HG03571 (cell line): Measurements from ENCODE around the gene OR2D2.
A peak's percentile ranks its signal among the peaks of the same experiment; 100 is the strongest.
"Not testable (repeated sequence)": the region's sequence is repeated elsewhere in the genome, so short reads cannot be mapped to it uniquely, and the experiment has no call there.

Source experiments
- ATAC-seq: cut with Tn5 transposase; IDR thresholded peaks from one replicate; pipeline ENCODE4 v1.9.1; 2021; ENCODE audit not compliant: unreplicated experiment

OR2D2 gene, protein sequence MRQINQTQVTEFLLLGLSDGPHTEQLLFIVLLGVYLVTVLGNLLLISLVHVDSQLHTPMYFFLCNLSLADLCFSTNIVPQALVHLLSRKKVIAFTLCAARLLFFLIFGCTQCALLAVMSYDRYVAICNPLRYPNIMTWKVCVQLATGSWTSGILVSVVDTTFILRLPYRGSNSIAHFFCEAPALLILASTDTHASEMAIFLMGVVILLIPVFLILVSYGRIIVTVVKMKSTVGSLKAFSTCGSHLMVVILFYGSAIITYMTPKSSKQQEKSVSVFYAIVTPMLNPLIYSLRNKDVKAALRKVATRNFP

DNA sequence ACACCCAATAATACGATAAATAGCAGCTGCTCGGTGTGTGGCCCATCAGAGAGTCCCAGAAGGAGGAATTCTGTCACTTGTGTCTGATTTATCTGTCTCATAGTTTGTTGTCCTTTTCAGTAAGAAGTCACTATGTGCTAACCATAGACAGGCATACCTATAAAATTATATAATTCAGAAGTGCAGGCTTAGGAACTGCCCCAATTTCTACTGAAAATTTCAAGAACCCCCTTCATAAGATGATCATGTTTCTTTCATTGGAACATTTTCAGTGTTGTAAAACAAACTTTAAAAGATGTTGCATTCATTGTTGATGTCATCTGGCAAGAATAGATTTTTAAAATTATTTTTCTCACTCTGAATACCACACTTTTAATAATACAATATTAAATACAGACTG, at the start of gene OR2D2:
Gene OR2D2, minus strand, starts transcription at position 101 of the 400 bp plus-strand sequence. Its CDS starts 0 bp downstream, at position 101.
- no peak for ATAC-seq

DNA sequence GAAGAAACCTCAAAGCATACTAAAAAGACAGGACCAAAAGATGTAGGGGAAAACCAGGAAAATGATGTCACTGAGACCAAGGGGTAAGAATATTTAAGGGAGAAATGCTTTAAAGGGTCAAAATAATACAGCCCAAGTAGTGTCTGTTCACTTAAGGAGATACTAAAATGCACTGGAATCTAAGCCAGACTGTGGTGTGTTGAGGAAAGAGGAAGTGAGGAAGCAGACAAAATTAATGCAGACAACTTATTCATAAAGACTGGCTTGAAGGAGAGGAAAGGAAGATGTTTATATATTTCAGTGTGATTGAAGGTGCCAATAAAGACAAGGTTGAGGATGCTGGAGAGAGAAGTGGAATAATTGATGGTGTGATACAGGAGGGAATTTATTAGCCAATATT, 49.7 kb upstream of the OR2D2 start:
- no peak for ATAC-seq

DNA sequence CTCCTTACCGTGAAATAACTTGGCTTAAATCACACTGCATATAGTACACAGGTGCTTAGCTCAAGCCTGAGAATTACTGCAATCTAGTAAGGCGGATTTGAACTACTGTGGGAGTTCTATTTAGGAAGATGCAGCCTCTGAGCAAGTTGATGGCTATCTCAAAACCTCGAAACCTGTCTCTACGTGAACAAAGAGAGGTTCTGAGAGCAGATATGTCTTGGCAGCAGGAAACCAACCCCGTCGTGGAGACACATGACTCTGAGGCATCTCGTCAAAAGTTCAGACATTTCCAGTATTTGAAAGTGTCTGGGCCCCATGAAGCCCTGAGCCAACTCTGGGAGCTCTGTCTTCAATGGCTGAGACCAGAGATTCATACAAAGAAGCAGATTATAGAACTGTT, 39.8 kb upstream of the OR2D2 start:
- no peak for ATAC-seq

DNA sequence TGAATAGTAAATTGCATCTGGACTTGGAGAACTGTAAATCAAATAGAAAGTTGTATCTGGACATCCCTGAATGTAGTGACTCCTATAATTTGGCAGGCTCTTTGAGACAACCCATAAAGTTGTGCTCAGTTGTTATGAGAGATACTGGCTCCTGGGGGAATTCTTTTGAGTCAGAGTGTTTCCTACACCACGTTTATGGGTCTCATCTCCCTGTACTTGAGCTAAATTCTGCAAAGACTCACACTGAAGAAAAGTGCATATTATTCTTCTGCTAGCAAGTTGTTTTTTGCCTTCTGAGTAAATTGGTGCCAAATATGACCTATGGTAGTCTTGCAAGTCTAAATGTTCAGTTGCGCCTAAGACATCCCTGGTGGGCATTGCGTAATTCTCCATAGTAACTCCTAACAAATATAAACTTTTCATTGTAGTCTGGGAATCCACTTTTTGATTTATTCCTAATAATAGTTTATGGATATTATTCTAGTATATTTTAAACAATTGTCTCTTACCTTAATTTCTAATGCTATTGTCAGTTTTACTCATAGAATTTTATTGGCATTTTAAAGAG, 38.9 kb upstream of the OR2D2 start:
- no peak for ATAC-seq

DNA sequence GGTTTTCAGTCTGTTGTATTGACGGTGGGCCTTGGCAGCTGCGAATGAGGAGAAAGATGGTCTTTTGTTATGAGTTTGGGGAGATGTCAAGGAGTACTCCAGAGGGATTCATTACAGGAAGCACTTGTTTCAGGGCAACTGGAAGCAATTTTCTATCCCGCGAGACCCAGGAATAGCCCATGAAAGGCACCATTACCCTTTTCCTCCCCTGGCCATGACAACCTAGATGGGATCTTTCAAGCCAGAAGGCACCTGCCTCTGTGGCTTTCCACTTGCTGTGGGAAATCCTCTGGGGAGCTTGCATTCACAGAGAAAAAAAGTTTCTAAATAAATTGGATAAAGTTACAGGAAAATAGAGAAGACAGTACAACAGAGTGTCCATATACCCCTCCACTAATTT, 36.6 kb upstream of the OR2D2 start:
- ATAC-seq: no peak

DNA sequence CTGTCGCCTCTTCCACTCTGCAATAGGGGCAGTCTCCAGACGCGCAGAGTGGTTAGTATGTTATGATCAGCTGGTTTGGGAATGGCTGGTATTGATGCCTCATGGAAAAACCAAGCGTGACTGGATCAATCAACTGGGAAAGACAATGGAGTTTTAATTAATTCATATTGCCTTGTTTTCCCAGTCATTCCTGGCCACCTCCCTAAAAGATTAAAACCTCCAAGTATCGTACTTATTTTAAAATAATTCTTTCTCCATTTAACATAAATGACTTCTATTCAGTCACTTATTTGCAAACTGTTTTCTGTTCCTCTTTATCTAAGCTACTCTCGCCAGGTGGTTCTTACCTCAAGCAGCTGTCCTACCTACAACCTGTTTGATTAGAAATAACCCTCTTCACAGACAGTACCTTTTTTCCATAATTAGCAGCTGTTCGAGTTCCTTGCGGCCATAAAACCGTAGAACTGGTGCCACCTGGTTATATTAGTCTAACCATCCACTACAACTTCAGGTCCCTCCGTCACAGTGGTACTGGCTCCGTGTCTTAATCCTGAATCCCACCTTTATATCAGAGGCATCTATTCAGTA, 34.8 kb upstream of the OR2D2 start:
- peak; percentile 72 for ATAC-seq

DNA sequence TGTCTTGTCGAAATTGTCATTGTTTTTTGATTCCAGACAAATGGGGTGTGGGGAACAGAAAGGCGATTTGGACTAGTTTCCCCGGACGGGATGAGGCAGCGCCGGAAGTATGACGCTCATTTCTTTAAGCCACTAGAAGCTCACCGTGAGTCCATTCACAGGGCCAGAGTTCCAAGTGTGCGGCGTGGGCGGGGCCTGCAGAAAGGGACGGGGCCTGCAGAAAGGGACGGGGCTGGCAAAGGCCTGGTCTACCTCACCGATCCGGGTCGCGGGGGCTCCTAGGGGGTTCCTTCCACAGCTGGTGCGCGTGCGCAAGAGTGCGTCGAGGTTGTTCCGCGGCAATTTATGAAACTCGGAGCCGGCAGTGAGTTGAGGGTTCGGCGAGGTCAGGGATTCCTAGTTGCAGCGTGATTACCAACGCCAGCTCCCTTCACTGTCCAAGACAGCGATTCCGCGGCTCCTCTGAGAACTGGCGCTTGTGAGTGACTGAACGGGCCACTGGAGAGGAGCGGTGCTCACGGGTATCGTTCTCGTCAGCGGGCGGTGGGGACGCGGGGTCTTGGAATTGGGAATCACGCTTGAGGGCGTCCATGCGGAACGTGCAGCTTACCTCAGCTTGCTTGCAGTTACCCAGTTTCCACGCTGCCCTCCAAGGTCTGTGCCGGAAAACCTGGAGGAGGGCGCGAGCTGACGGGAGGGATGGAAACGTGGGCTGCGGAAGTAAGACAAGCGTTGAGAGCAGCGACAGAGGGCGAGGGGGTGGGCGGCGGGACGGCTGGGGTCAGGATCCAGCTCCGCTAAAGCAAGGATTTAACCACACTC, 34.1 kb upstream of the OR2D2 start, which contains the start of gene ZNF215:
Gene ZNF215, plus strand, starts transcription at position 219 of the 822 bp plus-strand sequence. CDS start 5,847 bp downstream, outside the sequence.
- ATAC-seq: peak; percentile 47

DNA sequence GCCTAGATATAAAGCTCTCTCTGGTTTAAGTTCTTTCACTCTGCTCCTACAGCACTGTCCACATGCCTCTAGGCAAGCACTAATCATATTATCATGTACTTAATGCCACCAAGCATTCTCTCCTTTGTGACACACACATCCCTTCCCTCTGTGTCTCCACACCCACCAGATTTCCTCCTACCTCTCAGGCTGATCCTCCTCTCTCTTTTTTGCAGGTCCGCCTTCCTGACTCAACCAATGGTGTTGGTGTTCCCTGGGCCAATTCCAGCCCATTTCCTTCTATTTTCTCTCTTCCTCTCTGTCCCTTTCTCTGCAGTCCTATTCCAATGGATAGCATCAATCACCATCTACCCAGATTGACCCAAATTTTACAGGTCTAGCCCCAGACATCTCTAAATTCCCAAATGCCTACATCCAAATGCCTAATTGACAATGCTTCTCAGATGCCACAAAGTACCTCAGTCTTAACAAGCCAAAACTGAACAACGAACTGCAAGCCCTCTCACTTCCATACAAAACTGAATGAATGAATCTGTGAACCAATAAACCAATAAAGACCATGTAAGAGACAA, 33.4 kb upstream of the OR2D2 start:
- no peak for ATAC-seq

DNA sequence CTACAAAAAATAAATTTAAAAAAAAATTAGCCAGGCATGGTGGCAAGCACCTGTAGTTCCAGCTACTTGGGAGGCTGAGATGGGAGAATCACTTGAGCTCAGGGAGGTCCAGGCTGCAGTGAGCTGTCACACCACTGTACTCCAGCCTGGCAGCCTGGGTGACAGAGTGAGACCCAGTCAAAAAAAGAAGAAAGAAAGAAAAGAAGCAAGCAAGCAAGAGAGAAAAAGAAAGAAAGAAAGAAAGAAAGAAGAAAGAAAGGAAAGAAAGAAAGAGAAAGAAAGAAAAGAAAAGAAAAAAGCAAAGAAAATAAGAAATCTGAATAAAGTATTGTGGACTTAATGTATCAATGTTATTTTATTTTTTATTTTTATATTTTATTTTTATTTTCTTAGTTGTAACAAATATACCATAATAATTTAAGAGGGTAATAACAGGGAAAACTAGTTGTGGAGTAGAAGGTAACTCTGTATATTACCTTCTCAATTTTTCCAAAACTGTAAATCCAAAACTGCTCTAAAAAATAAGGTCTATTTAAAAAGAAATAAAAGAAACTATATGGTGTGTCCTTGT, 32.8 kb upstream of the OR2D2 start:
- ATAC-seq: no peak

DNA sequence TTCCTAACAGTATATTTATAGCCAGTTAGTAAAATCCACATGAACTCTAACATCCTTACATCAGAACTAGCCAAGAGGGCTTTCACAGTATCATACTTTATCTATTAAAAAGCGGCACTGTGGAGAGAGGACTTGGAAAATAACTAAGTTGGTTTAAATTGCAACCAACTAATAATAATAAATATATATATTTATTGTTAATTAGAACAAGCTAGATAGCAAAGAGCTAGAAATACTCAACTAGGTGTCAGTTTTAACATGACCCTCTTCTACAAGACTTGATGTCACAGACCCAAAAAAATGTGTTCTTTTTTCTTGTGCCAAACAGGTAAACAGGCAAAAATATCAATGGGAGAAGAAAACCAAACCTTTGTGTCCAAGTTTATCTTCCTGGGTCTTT, 28.4 kb upstream of the OR2D2 start, which contains the start of gene OR2D3:
Gene OR2D3, plus strand, starts transcription at position 301 of the 400 bp plus-strand sequence. Its CDS starts 0 bp downstream, at position 301.
- no peak for ATAC-seq

DNA sequence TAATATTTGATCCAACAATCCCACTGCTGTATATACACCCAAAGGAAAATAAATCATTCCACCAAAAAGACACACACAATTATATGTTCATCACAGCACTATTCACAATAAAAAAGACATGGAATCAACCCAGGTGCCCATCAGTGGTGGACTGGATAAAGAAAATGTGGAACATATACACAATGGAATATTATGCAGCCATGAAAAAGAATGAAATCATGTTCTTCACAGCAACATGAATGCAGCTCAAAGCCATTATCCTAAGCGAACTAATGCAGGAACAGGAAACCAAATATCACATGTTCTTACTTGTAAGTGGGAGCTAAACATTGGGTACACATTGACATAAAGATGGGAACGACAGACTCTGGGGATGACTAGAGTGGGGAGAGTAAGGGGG, 27.4 kb upstream of the OR2D2 start:
- no peak for ATAC-seq

DNA sequence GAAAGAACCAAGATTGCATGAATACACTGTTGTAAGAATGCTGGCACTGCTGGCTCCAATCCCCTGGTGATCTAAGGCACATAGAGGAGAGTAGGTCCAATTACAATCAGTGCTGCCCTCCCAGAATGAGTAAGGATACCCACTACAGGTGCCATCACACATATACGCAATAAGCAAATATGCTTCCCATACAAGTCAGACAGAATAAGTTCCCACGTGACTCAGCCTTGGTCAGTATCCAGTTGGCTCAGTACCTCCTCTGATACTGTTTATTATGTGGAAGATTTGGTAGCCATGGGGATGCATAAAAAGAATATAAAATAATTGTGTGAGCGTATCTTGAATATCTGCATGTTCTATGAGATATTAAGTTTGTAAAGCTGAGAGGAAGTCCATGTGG, 19.6 kb upstream of the OR2D2 start:
- no peak for ATAC-seq

DNA sequence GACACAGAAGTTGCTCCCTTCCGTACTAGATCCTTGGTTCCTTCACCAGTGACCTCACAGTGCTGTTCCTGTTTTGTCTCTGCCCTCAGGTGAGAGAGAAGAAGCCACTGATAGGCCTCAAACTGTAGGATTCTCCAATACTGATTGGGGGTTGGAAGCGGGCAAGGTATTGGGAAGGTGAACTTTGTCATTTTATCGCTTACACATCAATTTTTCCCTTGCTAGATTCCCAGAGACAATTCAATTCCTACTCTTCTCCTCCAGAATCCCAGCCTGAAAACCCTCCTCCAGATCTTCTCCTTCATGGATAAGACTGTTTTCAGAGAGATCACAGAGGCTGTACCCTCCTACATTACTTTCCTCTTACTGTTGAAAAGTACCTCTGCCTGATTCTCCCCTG, 19.1 kb upstream of the OR2D2 start:
- no peak for ATAC-seq

DNA sequence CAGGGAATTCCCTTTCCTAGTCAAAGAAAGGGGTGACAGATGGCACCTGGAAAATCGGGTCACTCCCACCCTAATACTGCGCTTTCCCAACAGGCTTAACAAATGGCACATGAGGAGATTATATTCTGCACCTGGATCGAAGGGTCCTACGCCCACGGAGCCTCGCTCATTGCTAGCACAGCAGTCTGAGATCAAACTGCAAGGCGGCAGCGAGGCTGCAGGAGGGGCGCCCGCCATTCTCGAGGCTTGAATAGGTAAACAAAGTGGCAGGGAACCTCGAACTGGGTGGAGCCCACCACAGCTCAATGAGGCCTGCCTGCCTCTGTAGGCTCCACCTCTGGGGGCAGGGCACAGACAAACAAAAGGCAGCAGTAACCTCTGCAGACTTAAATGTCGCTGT, 12.5 kb upstream of the OR2D2 start:
- not testable (repeated sequence) for ATAC-seq

DNA sequence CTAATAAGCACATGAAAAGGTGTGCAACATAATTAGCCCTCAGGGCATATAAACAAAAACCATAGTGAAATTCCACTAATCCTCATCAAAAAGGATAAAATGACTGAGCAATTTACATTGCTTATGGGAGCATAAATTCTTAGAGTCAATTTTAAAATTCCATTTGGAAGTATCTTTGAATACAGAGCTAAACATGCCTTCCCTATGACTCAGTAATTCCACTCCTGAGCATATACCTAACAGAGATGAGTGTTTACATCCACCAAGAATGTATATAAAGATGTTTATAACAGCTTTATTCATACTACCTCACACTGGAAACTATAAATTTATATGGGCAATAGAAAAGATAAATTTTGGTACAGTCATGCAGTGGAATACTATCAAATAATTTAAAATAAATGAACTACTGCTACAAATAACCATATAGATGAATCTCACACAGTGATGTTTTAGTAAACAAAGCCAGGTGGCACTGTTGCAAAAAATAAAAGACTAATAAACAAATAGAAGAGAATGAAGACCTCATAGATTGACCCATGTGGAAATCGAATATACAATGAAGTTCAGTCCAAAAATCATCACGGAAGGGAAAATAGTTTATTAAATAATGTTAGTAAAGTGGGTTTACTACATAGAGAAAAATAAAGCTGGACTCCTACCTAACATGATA, 8.2 kb upstream of the OR2D2 start:
- no peak for ATAC-seq

DNA sequence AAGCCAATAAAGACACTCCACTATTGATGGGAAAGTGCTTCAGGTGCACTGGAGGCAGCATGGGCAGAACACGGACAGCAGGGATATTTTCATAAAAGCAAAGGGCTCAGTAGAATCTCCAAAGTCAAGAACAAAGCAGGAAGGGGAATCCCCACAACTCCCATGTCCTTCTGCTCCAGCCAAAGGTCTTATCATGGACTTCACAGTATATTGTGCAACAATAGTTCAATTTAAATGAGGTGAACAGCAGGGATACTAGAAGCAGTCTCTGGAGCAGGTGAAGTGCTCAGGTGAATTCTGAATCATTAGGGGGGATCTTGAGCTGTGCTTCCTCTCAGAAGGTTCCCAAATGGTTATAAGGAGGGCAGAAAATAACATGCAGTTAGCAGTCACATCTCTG, 6.6 kb upstream of the OR2D2 start:
- ATAC-seq: no peak

DNA sequence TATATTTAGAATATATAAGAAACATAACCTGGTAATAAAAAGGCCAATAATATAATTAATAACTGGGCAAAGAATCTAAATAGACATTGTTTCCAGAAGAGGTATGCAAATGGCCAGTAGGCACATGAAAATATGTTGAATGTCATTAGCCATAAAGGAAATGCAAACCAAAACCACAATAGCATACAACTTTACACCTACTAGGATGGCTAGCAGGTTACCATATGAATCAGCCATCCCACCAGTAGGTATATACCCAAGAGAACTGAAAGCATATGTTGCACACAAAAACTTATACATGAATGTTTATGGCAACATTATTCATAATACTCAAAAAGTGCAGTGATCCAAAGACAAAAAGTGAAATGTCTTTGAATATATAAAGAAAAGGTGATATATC, 2.7 kb upstream of the OR2D2 start:
- ATAC-seq: peak; percentile 86

DNA sequence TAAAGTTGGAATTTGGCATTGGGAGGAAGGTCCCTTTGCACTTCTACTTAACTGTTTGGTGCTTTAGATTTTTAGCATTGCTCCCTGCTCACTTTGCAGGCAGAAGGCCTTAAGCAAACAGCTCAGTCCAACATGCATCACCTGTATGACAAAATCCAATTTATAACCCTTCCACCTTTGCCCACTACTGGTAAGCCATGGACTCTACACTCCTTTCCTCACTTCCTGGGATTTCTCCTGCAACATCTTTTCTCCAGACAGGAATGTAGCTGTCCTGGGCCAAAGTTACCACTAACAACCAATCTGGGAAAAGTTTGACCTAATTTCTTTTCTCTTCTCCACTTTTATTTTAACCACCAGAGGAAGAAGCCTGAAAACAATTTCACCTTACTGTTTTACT, 1.8 kb upstream of the OR2D2 start:
- ATAC-seq: no peak

DNA sequence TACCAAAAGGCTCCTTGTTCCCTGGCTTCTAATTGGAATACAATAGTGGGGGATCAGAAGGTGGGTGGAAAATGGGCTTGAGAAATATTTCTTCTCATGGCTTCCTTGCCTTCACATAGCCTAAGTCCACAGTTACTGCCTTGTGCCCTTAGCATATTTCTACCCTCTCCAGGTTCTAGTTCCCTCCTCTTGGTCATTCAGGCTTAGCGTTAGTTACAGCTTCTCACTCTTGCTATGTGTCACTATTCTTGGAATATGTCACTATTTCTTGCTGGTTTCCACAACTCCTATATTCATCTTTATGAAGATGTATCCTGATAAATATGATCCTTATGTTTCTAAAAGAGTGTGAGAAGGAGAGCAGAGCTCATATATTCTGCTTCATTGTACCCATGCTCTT, 2.5 kb downstream of the OR2D2 start:
- no peak for ATAC-seq

DNA sequence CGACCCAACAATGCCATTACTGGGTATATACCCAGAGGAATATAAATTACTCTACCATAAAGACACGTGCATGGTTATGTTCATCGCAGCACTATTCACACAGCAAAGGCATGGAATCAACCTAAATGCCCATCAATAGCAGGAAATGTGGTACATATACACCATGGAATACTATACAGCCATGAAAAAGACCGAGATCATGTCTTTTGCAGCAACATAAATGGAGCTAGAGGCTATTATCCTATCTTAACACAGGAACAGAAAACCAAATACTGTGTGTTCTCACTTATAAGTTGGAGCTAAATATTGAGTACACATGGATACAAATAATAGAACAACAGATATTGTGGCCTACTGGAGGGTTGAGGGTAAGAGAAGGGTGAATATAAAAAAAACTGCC, 3.5 kb downstream of the OR2D2 start:
- no peak for ATAC-seq
